SK-N-SH treated with all-trans-retinoic acid at 6 μM for 48 hours (cell line): ENCODE data around the gene APOL4.
"Not testable (repeated sequence)": the region's sequence is repeated elsewhere in the genome, so short reads cannot be mapped to it uniquely, and the experiment has no call there.

Experiments
- ATAC-seq: fragments of 200-7000 bp; cut with Tn5 transposase; 3 replicates; pipeline ENCODE4 v1.9.1; 2020; ENCODE audit warnings: mild to moderate bottlenecking, moderate library complexity
- ARNTL ChIP-seq: fragments of 450-650 bp; formaldehyde crosslinking; IDR thresholded peaks from 2 replicates; pipeline ENCODE4 v1.5.0; 2020; ENCODE audit warnings: low read depth, mild to moderate bottlenecking, moderate library complexity, borderline replicate concordance
- CREB5 ChIP-seq: fragments of 250-450 bp; sonication (Bioruptor Pico); IDR thresholded peaks from 2 replicates; pipeline ENCODE4 v1.5.1; 2020; ENCODE audit warnings: low read depth, mild to moderate bottlenecking, moderate library complexity
- CSDC2 ChIP-seq: fragments of 250-450 bp; sonication (Bioruptor Pico); IDR thresholded peaks from 2 replicates; pipeline ENCODE4 v1.5.0; 2020; ENCODE audit warnings: mild to moderate bottlenecking, moderate library complexity
- ESRRG ChIP-seq: fragments of 250-450 bp; sonication (Bioruptor Pico); IDR thresholded peaks from 2 replicates; pipeline ENCODE4 v1.6.1; 2021; ENCODE audit warnings: mild to moderate bottlenecking
- GLIS3 ChIP-seq: fragments of 250-450 bp; sonication (Bioruptor Pico); IDR thresholded peaks from 2 replicates; pipeline ENCODE4 v1.5.0; 2020; ENCODE audit warnings: mild to moderate bottlenecking, moderate library complexity
- ISL1 ChIP-seq: fragments of 250-450 bp; sonication (Bioruptor Pico); IDR thresholded peaks from 2 replicates; pipeline ENCODE4 v2.1.2; 2022; ENCODE audit warnings: mild to moderate bottlenecking, moderate library complexity
- OSR1 ChIP-seq: fragments of 250-450 bp; sonication (Bioruptor Pico); IDR thresholded peaks from 2 replicates; pipeline ENCODE4 v1.8.0; 2022; ENCODE audit warnings: moderate library complexity, mild to moderate bottlenecking, inconsistent platforms
- PATZ1 ChIP-seq: fragments of 250-450 bp; sonication (Bioruptor Pico); IDR thresholded peaks from 2 replicates; pipeline ENCODE4 v1.8.0; 2020; ENCODE audit warnings: mild to moderate bottlenecking, moderate library complexity, borderline replicate concordance
- POU6F1 ChIP-seq: fragments of 250-450 bp; sonication (Bioruptor Pico); IDR thresholded peaks from 2 replicates; pipeline ENCODE4 v1.8.0; 2021; ENCODE audit warnings: low read depth, mild to moderate bottlenecking, moderate library complexity, borderline replicate concordance
- PPARA ChIP-seq: fragments of 250-450 bp; sonication (Bioruptor Pico); IDR thresholded peaks from 2 replicates; pipeline ENCODE4 v1.5.0; 2020; ENCODE audit warnings: mild to moderate bottlenecking, borderline replicate concordance
- RARB ChIP-seq: fragments of 250-450 bp; sonication (Bioruptor Pico); IDR thresholded peaks from 2 replicates; pipeline ENCODE4 v1.8.0; 2021; ENCODE audit warnings: mild to moderate bottlenecking, moderate library complexity
- TCF4 ChIP-seq: fragments of 250-450 bp; sonication (Bioruptor Pico); IDR thresholded peaks from 2 replicates; pipeline ENCODE4 v1.8.0; 2021; ENCODE audit warnings: mild to moderate bottlenecking, moderate library complexity, borderline replicate concordance
- TOX ChIP-seq: fragments of 250-450 bp; sonication (Bioruptor Pico); IDR thresholded peaks from 2 replicates; pipeline ENCODE4 v1.8.0; 2021; ENCODE audit warnings: mild to moderate bottlenecking, moderate library complexity, borderline replicate concordance
- TSHZ2 ChIP-seq: fragments of 250-450 bp; sonication (Bioruptor Pico); IDR thresholded peaks from 2 replicates; pipeline ENCODE4 v1.5.0; 2020; ENCODE audit warnings: mild to moderate bottlenecking, moderate library complexity
- ZC3H10 ChIP-seq: fragments of 250-450 bp; sonication (Bioruptor Pico); IDR thresholded peaks from 2 replicates; pipeline ENCODE4 v1.5.1; 2021; ENCODE audit warnings: mild to moderate bottlenecking, moderate library complexity
- ZFP3 ChIP-seq: fragments of 250-450 bp; sonication (Bioruptor Pico); IDR thresholded peaks from 2 replicates; pipeline ENCODE4 v1.5.0; 2020; ENCODE audit warnings: mild to moderate bottlenecking, moderate library complexity
- ZFP30 ChIP-seq: fragments of 450-650 bp; formaldehyde crosslinking; IDR thresholded peaks from 2 replicates; pipeline ENCODE4 v1.5.0; 2022; ENCODE audit warnings: mild to moderate bottlenecking, moderate library complexity
- ZNF565 ChIP-seq: fragments of 450-650 bp; formaldehyde crosslinking; conservative IDR thresholded peaks from 2 replicates; pipeline ENCODE4 v1.5.0; 2020; ENCODE audit warnings: low read depth, mild to moderate bottlenecking, moderate library complexity
- ZNF70 ChIP-seq: fragments of 450-650 bp; formaldehyde crosslinking; IDR thresholded peaks from 2 replicates; pipeline ENCODE4 v1.5.0; 2020; ENCODE audit warnings: mild to moderate bottlenecking, moderate library complexity
- ZNF8 ChIP-seq: fragments of 450-650 bp; formaldehyde crosslinking; IDR thresholded peaks from 2 replicates; pipeline ENCODE4 v1.5.0; 2020; ENCODE audit warnings: mild to moderate bottlenecking, moderate library complexity

Gene APOL4

GRCh38 chr22:36232715-36233401 lies 31.2 kb upstream of the APOL4 start (continued):
- TF ChIP-seq ZC3H10 (CRISPR knock-in tag) (no peak), ARNTL (CRISPR knock-in tag) (no peak), RARB (CRISPR knock-in tag) (no peak), ZFP3 (CRISPR knock-in tag) (no peak), ZNF8 (no peak)

- not testable (repeated sequence) for ATAC-seq
Measured at GRCh38 chr22:36231051-36231450, 29.4 kb upstream of the APOL4 start.

GRCh38 chr22:36229649-36230048 lies 28.0 kb upstream of the APOL4 start:
- ATAC-seq, result not testable (repeated sequence)

- ATAC-seq, result no peak
- TF ChIP-seq PPARA, result no peak
- TF ChIP-seq TSHZ2, result no peak
- no peak for TF ChIP-seq ZNF565 (CRISPR knock-in tag)
- no peak for TF ChIP-seq GLIS3 (CRISPR knock-in tag)
- TF ChIP-seq ARNTL (CRISPR knock-in tag), result no peak
- TF ChIP-seq TCF4 (CRISPR knock-in tag), result no peak
- TF ChIP-seq ISL1 (CRISPR knock-in tag), result no peak
- no peak for TF ChIP-seq ZFP3 (CRISPR knock-in tag)
- no peak for TF ChIP-seq ZNF70 (CRISPR knock-in tag)
- TF ChIP-seq OSR1 (CRISPR knock-in tag), result no peak
- no peak for TF ChIP-seq ZNF8
- no peak for TF ChIP-seq CSDC2 (CRISPR knock-in tag)
- no peak for TF ChIP-seq ESRRG (CRISPR knock-in tag)
- no peak for TF ChIP-seq PATZ1
- TF ChIP-seq ZC3H10 (CRISPR knock-in tag), result no peak
- TF ChIP-seq POU6F1 (CRISPR knock-in tag), result no peak
- TF ChIP-seq CREB5 (CRISPR knock-in tag), result no peak
- TF ChIP-seq TOX (CRISPR knock-in tag), result no peak
- no peak for TF ChIP-seq RARB (CRISPR knock-in tag)
- TF ChIP-seq ZFP30 (CRISPR knock-in tag), result no peak
Measured at GRCh38 chr22:36228944-36229343, 27.3 kb upstream of the APOL4 start.

GRCh38 chr22:36228369-36228768 lies 26.8 kb upstream of the APOL4 start:
- ATAC-seq, result not testable (repeated sequence)
